Measurements from ENCODE around the gene ANKRD53. TPM values are rescaled to one million over a fixed set of nuclear protein-coding genes. Genes with fewer than 3 reads are reported as not detected.

Gene ANKRD53
- total and polyA plus RNA-seq, 2 donors (not counting 3 experiments of a cell fraction or from before 2014, with no cell fraction given), result 1.3 to 1.4 TPM

DNA sequence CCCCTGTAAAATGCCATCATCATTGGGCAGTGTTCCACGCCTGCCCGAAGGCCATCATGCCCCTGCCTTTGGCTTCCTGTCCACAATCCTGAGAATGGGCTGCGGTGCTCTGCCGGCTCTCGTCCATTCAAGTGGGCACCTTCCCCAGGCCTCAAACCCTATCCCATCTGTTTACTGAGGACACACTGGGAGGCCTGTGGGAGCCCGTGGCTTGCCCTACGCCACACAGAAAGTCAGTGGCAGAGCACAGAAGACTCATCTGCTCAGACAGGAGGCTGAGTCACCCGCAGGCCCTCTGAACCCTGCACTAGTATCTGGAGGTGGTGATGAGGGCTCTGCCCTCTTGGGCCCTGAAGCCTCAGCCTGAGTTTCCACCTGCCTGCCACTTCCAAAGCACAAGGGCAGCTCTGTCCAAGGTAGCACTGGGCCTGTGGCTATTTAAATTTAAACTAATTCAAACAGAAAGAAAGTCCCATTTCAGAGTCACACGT is 19.1 kb upstream of the ANKRD53 start:
- no peak overlapping the region for H3K4me3 ChIP-seq (replicated peaks in 1 of 3; ENCODE audit: insufficient read depth in 1 of 3, low read depth in 1 of 3, low read length in 3 of 3)
- FAIRE-seq, result no peak
- intact Hi-C loops (cut with micrococcal nuclease), result no loop called here

More for the DNA sequence above, 19.1 kb upstream of the ANKRD53 start:
- H3K27ac ChIP-seq (ENCODE audit: insufficient read depth, low read depth, low read length), result no peak overlapping the region
- no peaks in the 10 kb centered on the region for H4K20me1 ChIP-seq (replicated peaks; ENCODE audit: control insufficient read depth, extremely low read depth, insufficient read depth, low read length)
- dilution Hi-C loops (cut with MboI; ENCODE audit: extremely low pct_ligation_motif_present, low sequenced_read_pairs), result no loop called here
- peaks cover 3% of the 10 kb centered on the region for H3K4me1 ChIP-seq (ENCODE audit: control insufficient read depth, extremely low read depth, insufficient read depth, low read length)
- H3K27me3 ChIP-seq (ENCODE audit: control insufficient read depth in 2 of 2, insufficient read depth in 2 of 2, low read length in 2 of 2), result peaks cover 22 to 32% of the 10 kb centered on the region in 2 experiments
- no peak for DNase-seq (ENCODE audit: low read depth, low spot score)
- H3K4me2 ChIP-seq (ENCODE audit: insufficient read depth, low read length), result no peak overlapping the region
- ChIA-PET CTCF (interaction anchor here (1.4 to 10.3 kb wide), 3 partner anchors 9 to 86 kb away, joined by 3 to 84 read pairs (median 5); no protein-coding TSS in a partner anchor), POLR2A (no interaction called here)
- no peaks in the 10 kb centered on the region for H3K9me3 ChIP-seq (replicated peaks; ENCODE audit: control insufficient read depth, insufficient read depth, low read length)
- no peak overlapping the region for H3K9ac ChIP-seq (replicated peaks; ENCODE audit: extremely low read depth, insufficient read depth, low read length)
- H3K9me1 ChIP-seq (replicated peaks; ENCODE audit: control insufficient read depth, extremely low read depth, insufficient read depth, low read length), result no peaks in the 10 kb centered on the region
- no peak overlapping the region for H2AFZ ChIP-seq (ENCODE audit: low read depth, low read length)
- H3K36me3 ChIP-seq (ENCODE audit: control insufficient read depth in 2 of 2, extremely low read depth in 1 of 2, insufficient read depth in 2 of 2, low read length in 2 of 2), result no peaks in the 10 kb centered on the region
- TF ChIP-seq POLR2A (IDR thresholded peaks at IDR 0.05; ENCODE audit: low read depth, low read length), result no peak
- no peak for TF ChIP-seq GATA2 (IDR thresholded peaks at IDR 0.05; ENCODE audit: insufficient read depth, insufficient read length, low read depth, low read length)
- no peak for TF ChIP-seq EZH2 (IDR thresholded peaks at IDR 0.05; ENCODE audit: borderline replicate concordance, low read depth, low read length, severe bottlenecking)
- TF ChIP-seq MYC (IDR thresholded peaks at IDR 0.05; ENCODE audit: low read depth, low read length), result no peak
- no peak for TF ChIP-seq JUN (IDR thresholded peaks at IDR 0.05; ENCODE audit: borderline replicate concordance, insufficient read depth, insufficient read length, low read depth)
- no peak for TF ChIP-seq MAX (IDR thresholded peaks at IDR 0.05; ENCODE audit: insufficient read depth, insufficient read length)
- no peak for TF ChIP-seq FOS (IDR thresholded peaks at IDR 0.05; ENCODE audit: borderline replicate concordance, insufficient read depth, low read length)
- no peak for TF ChIP-seq POLR2AphosphoS5 (IDR thresholded peaks at IDR 0.05; ENCODE audit: insufficient read depth, low read depth, low read length)
- TF ChIP-seq CTCF (IDR thresholded peaks at IDR 0.05; ENCODE audit: extremely low read depth in 1 of 2, insufficient read depth in 1 of 2, low read depth in 1 of 2, low read length in 2 of 2), result no peak
- no peaks in the 10 kb centered on the region for H3K79me2 ChIP-seq (ENCODE audit: control insufficient read depth, insufficient read depth, low read length)
- BruUV-seq (replicated peaks), result no TSS peak

Measured in endothelial cell of umbilical vein (primary cell).